HuH-7.5 (cell line): ENCODE data around the gene FBXW11.
"Not testable (repeated sequence)": the region's sequence is repeated elsewhere in the genome, so short reads cannot be mapped to it uniquely, and the experiment has no call there.

Source experiments
- DNase-seq: peaks from one replicate; pipeline ENCODE4 v3.0.0; 2011; ENCODE audit warnings: low spot score

FBXW11 gene

DNA sequence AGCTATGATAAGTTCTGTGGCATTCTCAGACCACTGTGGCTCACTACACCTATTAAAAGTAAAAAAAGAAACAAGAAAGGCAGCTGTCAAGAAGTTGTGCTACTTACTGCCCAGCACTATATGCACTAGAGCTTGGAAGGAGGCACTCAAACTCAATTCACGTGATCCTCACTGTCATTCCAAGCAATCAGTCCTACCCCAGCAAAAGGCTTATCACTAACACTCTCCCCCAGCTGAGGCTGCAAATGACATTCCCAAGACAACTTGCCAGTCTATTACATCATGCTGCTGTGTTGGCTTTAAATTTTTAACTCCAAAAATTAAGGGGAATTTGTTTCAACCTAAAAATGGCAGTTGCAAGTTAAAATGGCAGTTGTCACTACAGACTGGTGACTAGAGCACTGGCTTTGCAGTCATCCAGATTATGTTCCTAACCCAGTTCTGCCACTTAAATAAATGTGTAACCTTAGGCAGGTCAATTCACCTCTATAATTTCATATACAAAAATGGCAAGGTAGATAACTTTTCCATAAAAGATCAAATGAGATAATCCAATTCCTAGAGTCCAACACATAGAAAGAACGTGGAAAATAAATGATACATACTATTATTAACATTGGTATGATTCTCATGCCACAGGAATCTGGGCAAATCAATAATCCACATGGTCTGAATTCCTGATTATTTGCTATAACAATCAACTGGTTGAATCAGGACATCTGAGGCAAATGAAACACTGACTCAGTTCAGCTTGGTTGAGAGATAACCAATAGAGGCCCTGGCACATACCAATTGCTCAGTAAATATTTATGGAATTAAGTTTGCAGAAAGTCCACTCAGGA lies 52.4 kb downstream of the FBXW11 start:
- DNase-seq, result no peak

DNA sequence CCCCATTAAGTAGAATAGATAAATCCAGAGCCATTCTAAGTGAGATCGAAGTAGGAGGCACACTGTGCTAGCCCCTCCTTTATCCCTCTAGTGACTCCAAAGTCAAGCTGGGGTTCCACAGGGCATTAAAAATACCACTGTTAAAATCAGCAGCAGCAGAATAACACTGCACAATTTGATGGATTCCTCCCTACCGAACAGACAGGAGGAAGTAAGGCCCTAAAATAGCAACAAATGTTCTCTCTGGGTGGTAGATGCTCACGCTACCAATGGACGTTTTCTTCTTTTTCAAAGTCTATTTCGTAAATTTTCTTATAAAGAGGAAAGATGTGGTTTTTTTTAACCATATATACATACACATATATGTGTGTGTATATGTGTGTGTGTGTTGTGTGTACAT lies 54.4 kb downstream of the FBXW11 start:
- DNase-seq, result no peak

DNA sequence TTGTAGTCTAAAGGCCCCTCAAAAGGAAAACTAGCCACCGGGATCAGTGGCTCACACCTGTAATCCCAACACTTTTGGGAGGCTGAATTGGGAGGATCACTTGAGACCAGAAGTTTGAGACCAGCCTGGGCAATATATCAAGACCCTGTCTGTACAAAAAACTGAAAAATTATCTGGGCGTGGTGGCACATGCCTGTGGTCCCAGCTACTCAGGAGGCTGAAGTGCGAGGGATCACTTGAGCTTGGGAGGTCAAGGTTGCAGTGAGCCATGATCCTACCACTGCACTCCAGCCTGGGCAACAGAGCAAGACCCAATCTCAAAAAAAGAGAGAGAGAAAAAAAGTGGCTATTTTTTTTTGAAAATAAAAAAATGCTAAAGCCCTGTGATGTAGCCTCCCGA lies 55.2 kb downstream of the FBXW11 start:
- no peak for DNase-seq

DNA sequence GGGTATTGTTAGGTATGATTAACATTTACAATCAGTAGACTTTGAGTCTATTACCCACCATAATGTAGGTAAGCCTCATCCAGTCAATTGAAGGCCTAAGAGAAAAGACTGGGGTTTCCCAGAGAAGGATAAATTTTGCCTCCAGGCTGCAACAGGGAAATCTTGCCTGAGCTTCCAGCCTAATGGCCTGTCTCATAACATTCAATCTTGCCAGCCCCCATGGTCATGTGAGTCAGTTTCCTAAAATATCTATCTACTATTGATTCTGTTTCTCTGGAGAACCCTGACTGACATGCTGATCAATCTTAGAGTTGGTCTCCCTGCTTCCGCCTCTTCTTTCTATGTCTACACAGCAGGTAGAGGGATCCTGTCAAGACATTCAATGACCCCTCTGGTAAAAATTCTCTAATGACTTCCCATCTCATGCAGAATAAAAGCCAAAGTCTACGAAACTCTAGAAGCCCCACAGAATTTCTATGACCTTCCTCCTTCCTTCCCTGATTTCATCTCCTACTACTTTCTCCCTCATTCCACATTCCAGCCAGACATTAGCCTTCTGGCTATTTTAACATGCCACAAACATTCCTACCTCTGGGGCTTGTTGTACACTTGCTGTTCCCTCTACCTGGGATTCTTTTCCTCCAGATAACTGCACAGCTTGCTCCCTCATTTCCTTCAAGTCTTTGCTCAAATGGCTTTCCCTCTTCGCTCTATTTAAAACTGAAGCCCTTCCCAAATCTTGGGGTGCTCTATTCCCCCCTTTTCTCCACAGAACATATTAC lies 60.2 kb downstream of the FBXW11 start:
- no peak for DNase-seq

DNA sequence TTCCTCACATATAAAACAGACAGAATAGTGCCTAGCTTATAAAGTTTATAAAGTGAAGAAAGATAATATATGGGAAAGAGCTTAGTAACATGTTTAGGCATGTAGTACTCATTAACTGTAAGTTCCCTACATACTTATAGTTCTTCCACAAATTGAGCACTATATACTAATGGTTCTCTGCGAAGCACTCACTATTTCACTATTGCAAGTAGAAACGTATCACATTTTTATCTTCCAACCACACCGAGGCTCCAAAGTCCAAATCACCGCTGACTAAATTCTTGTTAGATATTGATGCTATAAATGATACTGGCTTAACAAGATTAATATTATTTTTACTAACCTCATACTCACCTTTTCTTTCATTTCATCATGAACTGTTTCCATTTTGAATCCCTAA lies 61.0 kb downstream of the FBXW11 start:
- no peak for DNase-seq

DNA sequence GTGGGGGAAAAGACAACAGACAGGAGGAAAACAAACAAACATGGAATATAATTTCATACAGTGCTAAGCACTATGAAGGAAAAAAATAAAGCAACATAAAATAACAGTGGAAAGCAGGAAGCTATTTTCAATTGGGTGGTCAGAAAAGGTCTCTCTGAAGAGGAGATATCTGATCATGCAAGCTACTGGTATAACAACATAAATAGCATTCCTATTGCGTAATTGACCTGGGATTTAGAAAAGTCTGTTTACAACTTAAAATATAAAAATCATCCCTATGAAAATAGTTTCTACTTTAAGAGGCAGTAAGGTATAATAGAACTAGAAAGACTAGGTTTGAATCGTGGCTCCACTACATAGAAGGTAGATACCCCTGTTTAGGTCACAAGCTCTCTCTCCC lies 61.4 kb downstream of the FBXW11 start:
- no peak for DNase-seq

DNA sequence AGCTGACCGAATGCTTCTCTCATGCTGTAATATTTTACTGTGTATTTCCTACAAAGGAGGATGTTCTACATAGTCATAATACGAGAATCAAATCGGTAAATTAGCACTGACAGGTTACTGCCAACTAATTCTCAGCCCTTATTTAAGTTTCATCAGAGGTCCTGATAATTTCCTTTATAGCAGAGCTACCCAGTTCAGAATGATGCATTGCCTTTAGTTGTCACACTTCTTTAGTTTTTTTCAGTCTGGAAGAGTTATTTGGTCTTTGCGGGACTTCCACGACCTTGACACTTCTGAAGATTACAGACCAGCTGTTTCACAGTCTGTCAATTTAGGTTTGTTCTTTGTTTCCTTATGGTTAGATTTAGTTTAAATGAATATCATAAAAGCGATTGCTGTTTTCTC lies 64.3 kb downstream of the FBXW11 start:
- DNase-seq, result not testable (repeated sequence)

DNA sequence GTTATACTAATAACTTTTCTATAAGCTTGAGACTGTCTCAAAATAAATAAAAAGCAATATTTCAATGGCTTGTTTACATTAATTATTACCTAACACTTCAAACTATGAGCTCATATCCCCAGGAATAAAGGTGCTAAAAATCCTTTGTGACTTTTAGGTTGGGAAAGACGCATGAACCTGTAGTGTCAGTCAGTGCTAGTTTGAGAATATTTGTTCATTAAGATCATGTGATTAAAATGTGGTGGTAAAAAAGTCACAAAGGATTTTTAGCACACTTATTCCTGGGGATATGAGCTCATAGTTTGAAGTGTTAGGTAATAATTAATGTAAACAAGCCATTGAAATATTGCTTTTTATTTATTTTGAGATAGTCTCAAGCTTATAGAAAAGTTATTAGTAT lies 64.8 kb downstream of the FBXW11 start:
- not testable (repeated sequence) for DNase-seq

DNA sequence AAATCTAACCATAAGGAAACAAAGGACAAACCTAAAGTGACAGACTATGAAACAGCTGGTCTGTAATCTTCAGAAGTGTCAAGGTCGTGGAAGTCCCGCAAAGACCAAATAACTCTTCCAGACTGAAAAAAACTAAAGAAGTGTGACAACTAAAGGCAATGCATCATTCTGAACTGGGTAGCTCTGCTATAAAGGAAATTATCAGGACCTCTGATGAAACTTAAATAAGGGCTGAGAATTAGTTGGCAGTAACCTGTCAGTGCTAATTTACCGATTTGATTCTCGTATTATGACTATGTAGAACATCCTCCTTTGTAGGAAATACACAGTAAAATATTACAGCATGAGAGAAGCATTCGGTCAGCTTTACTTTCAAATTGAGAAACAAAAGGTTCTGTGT lies 65.2 kb downstream of the FBXW11 start:
- not testable (repeated sequence) for DNase-seq

DNA sequence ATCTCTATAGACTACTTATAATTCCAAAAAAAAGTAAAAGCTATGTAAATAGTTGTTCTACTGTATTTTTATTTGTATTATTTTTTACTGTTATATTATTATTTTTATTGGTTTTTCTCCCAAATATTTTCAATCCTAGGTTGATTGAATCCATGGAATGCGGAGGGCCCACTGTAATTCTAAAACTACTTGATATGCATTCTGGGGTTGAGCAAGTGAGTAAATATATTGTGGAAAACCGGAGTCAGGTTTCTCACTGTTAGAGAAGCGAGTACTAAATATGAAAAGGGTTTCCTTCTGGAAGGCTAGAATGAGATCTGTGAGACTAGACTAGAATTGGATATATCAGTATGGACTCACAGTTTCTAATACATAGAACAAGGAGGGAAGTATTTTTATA lies 66.5 kb downstream of the FBXW11 start:
- no peak for DNase-seq

DNA sequence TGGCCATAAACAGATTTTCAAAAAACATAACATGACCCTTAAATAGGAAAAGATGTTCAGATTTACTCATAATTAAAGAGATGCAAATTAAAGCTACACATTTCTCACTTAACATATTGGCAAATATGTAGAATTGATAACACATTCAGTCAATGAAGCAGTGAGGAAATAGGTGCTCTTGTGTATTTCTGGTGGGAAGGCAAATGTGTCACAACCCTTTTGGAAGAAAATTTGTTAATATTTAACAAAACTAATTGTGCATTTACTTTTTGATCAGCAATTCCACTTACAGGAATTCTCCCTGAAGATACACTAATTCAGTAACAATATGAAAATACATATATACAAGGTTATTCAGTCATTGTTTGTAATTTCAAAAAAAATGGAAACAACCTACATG lies 68.1 kb downstream of the FBXW11 start:
- no peak for DNase-seq

DNA sequence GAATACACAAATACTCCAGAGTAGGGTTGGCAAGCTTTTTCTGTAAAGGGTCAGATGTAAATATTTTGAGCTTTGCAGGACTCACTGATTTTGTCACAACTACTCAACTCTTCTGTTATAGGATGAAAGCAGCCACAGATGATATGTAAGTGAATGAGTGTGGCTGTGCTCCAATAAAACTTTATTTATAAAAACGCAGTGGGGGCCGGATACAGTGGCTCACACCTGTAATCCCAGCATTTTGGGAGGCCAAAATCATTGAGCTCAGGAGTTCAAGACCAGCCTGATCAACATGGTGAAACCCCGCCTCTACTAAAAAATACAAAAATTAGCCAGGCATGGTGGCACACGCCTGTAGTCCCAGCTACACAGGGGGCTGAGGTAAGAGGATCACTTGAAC lies 69.1 kb downstream of the FBXW11 start:
- DNase-seq, result no peak

DNA sequence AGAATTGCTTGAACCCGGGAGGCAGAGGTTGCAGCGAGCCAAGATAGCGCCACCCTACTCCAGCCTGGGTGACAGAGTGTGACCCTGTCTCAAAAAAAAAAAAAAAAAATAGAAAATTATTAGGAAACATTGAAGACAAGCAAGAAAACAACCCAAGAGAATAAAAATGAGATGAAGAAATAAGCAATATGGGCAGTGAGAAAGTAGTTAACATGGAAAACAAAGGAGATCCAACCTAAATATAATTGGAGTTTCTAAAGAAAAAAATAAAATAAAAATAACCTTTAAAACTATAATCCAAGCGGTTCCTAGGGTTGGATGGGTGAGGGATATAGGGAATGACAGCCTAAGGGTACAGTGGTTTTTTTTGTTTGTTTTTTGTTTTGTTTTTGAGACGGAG lies 71.9 kb downstream of the FBXW11 start:
- no peak for DNase-seq

DNA sequence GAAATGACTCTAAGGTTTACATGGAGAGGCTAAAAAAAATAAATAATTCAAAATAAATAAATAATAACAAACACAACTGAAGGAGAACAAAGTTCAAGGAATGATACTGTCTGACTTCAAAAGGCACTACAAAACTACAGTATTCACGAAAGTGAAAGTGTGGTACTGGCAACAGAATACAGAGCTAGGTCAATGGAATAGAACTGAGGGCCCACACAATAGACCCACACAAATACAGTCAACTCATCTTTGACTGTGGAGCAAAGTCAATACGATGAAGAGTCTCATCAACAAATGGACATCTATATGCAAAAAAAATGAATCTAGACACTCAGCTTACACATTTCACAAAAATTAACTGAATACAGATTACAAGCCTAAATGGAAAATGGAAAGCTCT lies 75.3 kb downstream of the FBXW11 start:
- no peak for DNase-seq

DNA sequence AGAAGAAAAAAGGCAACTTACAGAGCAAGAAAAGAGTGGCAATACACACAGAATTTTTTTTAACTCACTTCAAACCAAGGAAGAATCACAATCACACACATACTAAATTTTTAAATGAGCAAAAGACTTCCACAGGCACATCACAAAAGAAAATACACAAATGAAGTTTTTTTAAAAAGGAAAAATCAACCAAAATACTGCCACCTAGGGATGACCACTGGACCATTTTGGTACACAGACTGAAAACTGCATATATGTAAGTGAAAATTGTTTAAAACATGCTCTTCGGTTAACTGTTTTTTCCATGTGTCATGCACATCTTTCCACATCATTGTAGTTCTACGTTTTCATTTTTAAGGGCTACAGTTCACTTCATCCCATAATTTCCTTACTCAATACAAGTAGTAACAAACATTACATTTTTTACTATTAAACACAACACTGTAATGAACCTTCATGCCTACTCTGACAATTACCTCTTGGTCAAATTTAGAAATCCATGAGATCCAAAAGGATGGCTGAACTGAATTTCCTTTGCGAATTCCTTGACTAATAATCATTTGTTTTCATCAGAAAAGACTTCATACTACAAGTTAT lies 79.0 kb downstream of the FBXW11 start:
- DNase-seq, result no peak

DNA sequence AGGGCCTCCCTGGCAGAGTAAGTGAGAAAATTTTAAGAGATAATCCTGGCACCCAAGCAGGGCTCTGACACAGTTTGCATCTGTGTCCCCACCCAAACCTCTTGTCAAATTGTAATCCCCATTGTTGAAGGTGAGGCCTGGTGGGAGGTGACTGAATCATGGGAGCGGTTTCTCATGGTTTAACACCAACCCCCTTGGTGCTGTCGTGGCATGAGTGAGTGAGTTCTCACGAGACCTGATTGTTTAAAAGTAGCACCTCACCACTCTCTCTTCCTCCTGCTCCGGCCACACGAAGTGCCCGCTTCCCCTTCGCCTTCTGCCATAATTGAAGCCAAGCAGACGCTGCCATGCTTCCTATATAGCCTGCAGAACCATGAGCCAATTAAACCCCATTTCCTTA lies 80.1 kb downstream of the FBXW11 start:
- no peak for DNase-seq

DNA sequence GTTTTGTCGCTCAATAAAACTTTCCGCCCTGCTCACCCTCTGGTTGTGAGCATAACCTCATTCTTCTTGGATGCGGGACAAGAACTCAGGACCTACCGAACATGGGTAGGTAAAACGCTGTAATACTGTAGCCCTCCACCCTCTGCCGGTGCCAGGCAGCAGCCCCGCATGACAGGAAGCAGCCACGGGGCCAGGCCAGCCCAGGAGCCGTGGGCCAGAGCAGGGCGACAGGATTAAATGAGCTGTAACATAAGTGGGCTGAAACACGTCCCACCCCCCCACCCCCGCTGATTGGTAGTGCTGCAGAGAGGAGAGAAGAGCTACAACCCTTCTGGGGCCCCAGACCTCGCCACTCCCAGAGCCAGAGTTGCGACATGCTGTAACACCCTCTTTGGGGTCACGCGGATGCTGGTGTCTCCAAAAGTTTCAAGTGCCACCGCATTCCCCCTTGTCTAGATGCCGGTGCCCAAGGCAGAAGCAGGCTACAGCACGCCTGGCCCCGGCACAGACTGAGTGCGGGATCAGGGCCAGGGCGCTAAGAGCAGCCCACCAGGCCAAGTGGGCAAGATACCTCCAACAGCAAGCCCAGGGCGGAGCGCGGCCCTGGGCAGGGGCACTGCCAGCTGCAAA lies 81.8 kb downstream of the FBXW11 start:
- no peak for DNase-seq

DNA sequence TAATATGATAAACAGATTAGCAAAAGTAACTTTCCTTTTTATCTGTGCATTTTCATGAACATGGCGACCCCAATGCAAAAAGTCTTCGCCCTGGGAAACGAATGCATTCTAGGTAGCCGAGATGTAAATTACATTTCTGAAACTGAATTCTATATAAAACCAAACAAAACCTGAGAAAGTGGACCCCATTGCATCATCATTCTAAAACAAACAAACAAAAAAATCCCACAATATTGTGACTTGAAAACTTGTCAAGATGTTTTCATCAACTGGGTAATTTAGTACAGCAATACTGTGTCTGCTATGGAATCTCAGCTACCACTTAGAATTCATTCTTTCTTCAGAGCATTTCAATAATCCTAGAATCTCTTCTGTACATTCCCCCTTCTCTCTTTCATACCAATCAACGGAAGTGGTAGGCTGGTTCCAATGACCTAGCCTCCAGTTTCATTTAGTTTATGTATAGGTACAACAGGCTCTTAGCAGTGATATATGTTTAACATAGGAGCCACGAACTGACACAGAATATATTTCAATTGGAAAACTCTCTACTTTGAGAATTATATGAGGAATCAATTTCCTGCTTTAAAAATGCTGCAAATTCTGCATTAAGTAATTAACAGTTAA lies 85.6 kb downstream of the FBXW11 start:
- DNase-seq, result no peak

DNA sequence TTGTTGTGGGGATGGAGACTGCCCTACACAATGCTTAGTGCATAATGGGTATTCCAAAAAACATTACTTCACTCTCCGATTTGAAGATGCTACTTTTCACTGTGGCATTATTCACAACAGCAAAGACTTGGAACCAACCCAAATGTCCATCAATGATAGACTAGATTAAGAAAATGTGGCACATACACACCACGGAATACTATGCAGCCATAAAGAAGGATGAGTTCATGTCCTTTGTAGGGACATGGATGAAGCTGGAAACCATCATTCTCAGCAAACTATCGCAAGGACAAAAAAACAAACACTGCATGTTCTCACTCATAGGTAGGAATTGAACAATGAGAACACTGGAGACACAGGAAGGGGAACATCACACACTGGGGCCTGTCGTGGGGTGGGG lies 90.7 kb downstream of the FBXW11 start:
- DNase-seq, result not testable (repeated sequence)

DNA sequence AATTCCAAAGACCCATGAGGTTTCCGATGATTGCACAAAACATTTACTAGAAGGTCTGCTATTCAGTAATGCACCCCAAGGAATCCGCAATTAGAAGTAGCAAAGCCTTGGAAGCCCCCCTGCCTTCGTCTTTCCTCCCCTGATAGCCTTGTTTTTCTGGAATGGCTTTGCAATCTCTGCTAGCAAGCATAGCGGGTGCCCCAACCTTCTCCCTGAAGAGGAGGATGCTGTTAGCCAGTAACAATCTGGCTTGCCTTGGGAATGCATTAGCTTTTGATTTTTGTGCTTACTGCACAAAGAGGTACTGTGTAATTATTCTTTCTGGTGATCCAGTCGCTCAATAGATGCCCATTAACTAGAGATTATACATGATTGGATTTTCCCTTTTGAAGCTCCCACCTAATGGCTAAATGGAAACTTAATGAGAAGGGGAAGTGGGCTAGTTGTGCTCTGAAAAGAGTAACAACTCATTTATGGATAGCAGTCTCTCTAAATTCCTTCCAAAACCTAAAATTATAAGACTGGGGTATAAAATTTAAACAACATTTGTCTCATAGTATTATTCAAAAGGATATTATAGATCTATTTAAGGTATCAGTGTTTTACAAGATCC lies 91.6 kb downstream of the FBXW11 start:
- DNase-seq, result no peak

DNA sequence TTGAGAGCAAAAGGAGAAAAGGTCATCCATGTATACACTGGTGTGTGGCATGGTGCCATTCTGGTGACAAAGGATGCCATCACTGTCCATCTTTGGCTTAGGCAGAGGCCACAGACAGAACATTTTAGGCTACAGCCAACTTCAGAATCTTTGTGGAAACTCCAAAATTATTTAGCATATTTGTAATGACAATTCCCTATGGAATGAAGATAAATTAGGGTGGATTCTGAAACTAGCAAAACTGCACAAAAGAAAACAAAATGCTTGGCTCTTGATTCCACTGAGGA lies 92.5 kb downstream of the FBXW11 start:
- DNase-seq, result no peak

DNA sequence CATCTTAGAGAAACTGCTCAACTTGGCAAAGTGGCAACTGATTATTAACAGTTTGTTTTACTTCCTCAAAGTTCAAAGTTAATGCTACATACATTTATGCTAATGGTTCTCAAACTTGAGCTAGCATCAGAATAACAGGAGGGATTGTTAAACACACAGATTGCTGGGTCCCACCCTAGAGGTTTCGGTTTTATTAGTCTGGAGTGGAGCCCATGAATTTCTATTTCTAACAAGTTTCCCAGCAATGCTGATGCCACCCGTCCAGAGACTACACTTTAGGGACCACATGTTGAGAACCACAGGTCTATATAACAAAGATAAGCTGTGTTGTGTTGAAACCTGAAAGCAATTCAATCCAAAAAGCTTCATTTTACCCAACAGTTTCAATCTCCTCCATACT lies 95.3 kb downstream of the FBXW11 start:
- DNase-seq, result no peak
